Globus pallidus (tissue), 1 donor: ENCODE results near the gene C22orf15.
"Not testable (repeated sequence)": the region's sequence is repeated elsewhere in the genome, so short reads cannot be mapped to it uniquely, and the experiment has no call there.

Source experiments
- DNase-seq: peaks from one replicate; pipeline ENCODE4 v3.0.0-alpha.2; 2015; ENCODE audit warnings: low spot score

The C22orf15 gene, protein sequence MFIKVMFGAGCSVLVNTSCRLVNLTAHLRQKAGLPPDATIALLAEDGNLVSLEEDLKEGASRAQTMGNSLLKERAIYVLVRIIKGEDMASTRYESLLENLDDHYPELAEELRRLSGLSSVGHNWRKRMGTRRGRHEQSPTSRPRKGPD

DNA sequence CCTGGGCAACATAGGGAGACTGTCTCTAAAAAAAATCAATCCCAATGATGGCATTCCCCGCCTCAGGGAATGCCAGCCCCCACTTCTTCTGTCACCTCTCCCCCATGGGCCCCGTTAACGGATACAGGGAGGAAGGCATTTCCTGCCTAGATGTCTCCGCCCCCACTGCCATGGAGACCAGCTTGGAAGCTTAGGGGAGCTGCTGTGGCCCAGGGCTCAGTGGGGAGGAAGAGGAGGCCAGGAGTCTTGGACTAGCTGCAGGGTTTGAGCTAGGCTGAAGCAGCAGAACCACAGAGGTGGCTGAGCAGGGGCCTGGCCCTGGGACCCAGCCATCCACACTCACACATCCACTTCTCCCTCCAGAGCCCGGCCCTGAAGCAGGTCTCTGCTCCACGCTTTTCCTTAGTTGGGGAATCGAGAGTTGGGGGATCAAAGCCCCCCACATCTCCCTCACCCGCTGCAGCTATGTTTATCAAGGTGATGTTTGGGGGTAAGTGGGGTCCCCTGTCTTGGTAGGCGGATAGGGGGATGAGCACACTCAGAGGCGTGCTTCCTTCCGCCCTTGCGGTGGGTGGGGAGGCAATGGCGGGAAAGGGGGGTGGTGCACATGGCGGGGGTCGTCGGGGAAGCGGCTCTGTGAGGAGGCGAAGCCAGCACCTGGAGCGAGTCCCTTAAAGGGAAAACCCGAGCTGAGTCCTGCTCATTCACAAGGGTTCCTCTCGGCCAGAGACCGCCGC, at the start of gene C22orf15:
TSS of gene C22orf15 (plus strand) at position 149 of the 737 bp plus-strand sequence. CDS start at position 466, 317 bp downstream.
- DNase-seq: no peak

DNA sequence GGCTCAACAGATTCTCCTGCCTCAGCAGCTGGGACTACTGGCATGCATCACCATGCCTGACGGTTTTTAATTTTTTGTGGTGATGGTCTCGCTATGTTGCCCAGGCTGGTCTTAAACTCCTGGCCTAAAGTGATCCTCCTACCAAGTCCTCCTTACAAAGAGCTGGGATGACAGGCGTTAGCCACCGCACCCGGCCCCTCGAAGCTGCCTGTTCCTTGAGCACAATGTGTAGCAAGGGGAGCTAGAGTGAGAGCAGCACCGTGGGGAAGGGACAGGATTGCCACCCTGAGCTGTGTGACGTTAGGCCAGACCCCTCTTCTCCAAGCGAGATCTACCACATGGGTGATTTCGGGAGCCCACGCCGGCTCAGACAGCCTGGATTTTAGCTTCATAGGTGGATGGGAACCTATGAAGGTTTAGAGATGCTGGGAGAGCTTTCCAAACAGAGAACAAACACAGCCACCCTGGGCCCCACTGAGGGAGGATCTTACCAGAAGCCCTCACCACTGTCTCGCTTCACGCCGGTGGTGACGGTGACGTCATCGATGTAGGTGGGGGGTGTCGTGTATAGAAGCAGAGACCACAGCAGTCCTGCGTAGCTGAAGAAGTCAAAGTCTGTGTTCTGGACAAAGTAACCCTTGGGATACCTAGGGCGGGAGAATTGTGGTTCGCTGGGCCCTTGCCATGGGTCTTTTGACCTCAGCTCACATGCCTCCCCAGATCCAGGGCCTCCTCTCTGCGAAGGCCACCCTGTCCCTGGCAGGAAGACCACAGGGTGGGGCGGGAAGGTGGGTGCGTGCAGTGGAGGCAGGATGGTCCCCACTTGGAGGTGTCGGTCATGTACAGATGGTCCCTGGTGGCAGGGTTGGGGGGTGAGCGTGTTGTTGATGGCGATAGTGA, 48.8 kb upstream of the C22orf15 start:
- DNase-seq: no peak

DNA sequence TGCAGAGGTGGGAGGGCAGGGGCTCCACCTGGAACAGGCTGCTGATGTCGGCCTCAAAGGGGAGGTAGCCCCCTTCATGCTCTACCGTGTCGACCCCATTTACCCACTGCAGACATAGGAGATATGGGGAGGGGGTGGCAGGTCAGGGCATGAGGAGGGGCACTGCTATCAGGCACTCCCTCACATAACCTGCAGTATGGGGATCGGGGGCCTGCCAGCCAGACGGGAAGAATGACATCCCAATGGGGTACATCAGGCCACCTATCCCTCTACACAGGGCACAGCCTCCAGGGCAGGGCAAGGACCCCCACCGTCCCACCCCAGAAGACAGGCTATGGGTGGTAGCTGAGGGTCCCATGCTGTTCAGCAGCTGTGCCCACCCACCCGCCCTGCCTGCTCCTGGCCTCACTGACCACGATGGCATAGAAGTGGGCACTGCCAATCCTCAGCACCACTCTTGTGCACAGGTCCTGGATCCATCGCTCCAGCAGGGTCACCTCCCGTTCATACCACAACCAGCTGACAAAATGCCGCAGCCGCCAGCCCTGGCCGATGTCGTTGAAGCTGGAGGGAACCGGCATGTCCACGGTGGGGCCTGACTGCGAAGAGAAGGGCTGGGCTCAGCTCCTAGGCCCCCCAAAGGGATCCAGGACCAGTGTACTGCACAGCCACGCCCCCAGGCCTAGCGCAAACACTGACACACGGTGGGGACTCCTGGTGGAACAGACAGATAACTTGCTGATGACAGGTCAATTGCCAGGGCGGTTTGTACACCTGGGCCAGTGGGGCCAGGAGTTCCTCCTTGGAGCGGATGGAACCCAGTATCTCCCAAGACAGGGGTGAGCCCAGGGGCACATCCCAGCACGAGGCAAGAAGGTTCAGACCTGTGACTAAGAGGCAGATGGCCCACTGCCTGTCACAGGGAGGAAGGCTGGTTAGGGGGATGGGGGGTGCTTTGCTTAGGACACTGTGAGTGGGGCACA, 47.9 kb upstream of the C22orf15 start:
- DNase-seq: no peak

DNA sequence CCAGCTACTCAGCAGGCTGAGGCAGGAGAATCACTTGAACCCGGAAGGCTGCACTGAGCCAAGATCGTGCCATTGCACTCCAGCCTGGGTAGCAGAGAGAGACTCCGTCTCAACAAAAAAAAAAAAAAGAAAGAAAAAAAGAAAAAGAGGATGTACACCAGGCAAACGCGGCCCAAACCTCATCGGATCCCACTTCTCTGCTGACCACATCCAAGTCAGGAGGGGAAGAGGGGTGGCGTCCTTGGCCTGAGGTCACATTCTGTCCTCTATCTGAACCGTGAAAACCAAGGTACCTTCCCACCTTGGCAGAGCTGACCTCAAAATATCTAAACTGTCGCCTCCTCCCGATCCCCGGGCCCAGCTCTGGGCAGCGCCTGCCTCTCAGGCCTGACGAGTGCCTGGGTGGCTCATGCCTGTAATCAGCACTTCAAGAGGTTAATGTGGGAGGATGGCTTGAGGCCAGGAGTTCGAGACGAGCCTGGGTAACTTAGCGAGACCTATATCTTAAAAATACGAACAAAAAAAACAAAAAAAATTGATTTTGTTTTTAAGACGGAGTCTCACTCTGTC, 46.9 kb upstream of the C22orf15 start:
- DNase-seq: no peak

GRCh38 chr22:23716811-23717801, 45.7 kb upstream of the C22orf15 start:
- DNase-seq: peak; percentile 85

DNA sequence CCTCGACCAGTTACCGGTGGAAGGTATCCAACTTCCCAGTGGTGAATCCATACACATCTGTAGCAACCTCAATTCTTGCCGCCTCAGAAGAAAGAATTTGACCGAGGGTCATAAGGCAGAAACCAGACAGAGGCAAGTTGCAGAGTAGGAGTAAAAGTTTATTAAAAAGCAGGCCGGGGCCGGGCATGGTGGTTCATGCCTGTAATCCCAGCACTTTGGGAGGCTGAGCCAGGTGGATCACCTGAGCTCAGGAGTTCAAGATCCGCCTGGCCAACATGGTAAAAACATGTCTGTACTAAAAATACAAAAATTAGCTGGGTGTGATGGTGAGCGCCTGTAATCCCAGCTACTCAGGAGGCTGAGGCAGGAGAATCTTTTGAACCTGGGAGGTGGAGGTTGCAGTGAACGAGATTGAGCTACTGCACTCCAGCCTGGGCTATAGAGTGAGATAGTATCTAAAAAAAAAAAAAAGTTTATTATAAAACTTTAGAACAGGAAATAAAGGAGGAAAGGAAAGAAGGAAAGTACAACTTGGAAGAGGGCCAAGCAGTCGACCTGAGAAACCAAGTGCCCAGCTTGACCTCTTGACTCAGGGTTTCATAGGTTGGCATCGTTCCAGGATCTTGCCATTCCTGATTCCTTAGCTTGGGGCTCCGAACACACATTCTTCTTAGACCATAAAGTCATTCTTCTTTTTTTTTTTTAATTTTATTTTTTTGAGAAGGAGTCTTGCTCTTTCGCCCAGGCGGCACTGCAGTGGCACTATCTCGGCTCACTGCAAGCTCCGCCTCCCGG, 44.2 kb upstream of the C22orf15 start:
- DNase-seq: no peak

DNA sequence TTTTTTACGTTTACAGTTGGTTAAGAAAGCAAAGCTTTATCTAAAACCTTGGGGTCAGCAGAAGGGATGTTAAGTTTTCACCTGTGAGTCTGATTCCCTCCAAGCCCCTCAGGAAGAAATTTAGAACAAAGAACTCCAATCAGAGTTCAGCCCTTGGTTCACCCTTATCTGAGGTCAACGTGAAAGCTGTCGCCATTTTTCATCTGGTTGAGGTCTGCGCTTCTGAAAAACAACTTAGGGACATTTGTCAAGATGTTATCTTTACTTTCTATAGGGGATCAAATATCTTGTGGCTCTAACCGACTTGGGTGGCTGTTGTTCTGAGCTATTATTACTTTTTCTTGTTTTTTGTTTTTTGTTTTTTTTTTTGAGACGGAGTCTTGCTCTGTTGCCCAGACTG, 41.9 kb upstream of the C22orf15 start:
- no peak for DNase-seq

DNA sequence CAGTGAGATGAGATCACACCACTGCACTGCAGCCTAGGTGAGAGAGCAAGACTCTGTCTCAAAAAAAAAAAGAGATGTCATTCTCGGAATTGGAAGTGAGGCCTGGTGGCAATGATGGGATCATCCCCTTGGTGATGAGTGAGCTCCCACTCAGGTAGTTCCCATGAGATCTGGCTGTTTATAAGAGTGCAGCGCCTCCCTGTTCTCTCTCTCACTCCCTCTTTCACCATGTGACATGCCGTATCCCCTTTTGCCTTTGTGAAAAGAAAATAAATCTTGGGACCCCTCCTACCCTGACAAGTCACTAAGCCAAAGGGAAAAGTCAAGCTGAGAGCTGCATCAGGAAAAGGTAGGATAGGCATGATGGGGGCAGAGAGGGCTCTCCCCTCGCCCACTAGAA, 40.6 kb upstream of the C22orf15 start:
- DNase-seq: no peak

GRCh38 chr22:23722724-23723123, 40.1 kb upstream of the C22orf15 start:
- DNase-seq: no peak

DNA sequence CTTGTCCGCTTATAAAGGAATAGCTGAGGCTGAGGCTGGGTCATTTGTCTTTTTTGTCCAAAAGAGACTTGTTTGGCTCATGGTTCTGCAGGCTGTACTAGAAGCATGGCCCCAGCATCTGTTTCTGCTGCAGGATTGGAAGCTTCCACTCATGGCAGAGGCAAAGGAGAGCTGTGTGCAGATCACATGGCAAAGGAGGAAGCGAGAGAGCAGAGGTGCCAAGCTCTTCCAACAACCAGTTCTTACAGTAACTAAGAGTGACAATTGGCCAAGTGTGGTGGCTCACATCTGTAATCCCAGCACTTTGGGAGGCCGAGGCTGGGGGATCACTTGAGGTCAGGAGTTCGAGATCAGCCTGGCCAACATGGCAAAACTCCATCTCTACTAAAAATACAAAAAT, 34.7 kb upstream of the C22orf15 start:
- DNase-seq: not testable (repeated sequence)

DNA sequence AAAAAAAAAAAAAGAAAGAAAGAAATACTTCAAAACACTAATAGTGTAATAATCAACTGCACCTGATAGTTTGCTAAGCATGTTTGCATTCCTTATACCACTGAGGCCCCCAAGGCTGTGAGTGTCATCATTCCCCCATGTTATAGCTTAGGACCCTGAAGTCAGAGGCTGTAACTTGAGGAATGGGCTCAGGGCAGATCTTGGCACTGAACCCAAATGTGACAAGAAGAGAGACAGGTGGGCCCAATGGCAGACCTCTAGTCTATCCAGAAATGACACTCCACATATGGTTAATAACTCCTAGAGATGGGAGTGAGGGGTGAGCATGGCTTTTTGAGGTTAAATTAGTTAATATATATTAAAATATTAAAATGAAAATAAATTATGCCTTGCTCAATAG, 25.1 kb upstream of the C22orf15 start:
- no peak for DNase-seq

- DNase-seq: no peak
Measured at GRCh38 chr22:23742505-23743264, 20.1 kb upstream of the C22orf15 start.

DNA sequence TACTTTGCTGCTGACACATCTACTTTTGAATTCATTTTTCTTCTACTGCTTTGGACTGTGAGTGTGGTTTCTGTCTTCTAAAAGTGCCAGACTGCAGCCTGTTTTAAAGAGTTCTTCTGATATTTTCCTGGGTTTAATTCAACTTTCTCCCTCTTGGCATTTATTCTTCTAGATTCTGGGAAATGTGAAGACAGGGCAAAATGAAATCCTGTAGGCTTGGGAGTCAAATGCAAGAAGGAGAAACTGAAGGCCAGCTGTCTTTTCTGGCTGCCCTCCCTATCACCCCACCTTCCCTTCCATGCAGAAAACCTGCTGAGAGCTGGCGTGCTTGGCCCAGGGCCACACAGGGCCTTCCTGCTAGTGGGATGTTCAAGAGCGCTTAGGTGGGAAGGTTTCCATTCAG, 19.5 kb upstream of the C22orf15 start:
- DNase-seq: no peak

- DNase-seq: no peak
Measured at GRCh38 chr22:23744001-23744400, 18.8 kb upstream of the C22orf15 start.

DNA sequence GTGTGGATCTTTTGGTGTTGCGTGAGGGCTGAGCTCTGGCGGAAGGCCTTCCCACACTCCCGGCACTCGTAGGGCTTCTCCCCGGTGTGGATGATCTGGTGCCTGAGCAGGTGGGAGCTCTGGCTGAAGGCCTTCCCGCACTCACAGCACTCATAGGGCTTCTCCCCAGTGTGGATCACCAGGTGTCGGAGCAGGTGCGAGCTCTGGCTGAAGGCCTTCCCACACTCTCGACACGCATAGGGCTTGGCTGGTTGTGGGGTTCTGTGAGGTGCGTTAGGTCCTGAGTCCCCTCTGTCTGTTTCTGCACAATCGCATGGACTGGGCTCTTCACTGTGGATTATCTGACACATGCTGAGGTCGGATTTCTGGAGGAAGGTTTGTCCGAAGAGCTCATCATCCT, 18.3 kb upstream of the C22orf15 start:
- DNase-seq: no peak

- DNase-seq: no peak
Measured at GRCh38 chr22:23745791-23746190, 17.0 kb upstream of the C22orf15 start.

GRCh38 chr22:23749841-23750301, 12.9 kb upstream of the C22orf15 start:
- no peak for DNase-seq

- no peak for DNase-seq
Measured at GRCh38 chr22:23750367-23750713, 12.4 kb upstream of the C22orf15 start.
